ENCODE data around the gene TIMM17A.
"Not testable (repeated sequence)": the region's sequence is repeated elsewhere in the genome, so short reads cannot be mapped to it uniquely, and the experiment has no call there.

TIMM17A gene

DNA sequence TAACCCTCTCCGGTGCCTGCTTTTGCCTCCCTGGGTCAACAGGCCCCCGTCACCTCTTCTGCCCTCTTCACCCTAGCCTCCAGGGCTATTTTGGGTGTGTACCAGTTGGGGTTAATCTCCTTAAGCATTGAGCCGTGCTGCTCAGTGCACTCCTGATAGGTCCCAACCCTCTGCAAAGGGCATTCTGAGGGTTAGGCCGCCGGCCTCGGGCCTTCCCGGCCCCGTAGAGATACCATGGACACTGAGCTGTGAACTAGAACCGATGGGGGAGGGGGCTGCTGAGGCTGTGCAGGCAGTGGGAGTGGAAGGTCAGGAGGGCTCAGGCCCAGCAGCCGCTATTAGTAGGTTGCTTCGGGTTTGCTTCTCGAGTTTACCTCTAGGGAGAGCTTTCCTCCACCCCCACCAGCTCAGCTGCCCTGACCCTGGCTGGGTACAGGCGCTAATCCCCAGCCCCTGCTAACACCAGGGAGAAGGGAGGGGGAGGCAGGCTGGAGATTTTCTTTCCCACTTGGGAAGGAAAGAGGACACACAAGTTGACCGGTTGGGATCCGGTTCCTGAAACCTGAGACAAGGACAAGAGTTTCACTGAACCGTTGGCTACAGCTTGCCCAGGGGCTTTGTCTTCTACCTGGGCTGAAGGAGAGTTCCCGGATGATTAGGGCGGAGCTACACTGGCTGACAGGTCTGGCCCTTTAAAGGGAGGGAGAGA is 13.7 kb upstream of the TIMM17A start:
- DNase-seq, result no peak

GRCh38 chr1:201942129-201942495 is 13.2 kb upstream of the TIMM17A start:
- DNase-seq, result no peak

- DNase-seq, result no peak
Measured at GRCh38 chr1:201944002-201944401, 11.3 kb upstream of the TIMM17A start.

- no peak for DNase-seq
Measured at GRCh38 chr1:201944639-201945038, 10.7 kb upstream of the TIMM17A start.

- DNase-seq, result no peak
Measured at GRCh38 chr1:201945157-201945556, 10.1 kb upstream of the TIMM17A start.

DNA sequence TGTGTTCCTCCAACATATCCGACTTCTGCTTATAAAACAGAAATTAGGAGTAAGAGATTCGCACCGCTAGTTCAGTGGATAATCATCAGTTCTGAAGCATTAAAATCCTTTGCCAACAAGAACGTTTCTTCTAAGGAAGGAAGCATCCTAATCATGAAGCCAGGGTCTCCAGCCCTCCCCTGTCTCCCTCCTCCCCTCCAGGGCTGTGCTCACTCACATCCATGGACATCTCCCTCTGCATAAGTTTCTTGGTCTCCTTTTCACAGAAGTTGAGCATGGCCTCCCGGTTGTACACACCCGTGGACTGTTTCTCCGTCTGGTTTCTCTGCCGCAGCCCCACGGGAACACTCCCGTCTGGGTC is 9.5 kb upstream of the TIMM17A start:
- no peak for DNase-seq

GRCh38 chr1:201946224-201946908 is 8.9 kb upstream of the TIMM17A start, which contains the start of gene LMOD1:
Gene LMOD1 (minus strand): TSS chr1:201946548. CDS start chr1:201946340, 208 bp downstream.
- peak; percentile 5 for DNase-seq

- DNase-seq, result no peak
Measured at GRCh38 chr1:201947697-201948008, 7.7 kb upstream of the TIMM17A start.

DNA sequence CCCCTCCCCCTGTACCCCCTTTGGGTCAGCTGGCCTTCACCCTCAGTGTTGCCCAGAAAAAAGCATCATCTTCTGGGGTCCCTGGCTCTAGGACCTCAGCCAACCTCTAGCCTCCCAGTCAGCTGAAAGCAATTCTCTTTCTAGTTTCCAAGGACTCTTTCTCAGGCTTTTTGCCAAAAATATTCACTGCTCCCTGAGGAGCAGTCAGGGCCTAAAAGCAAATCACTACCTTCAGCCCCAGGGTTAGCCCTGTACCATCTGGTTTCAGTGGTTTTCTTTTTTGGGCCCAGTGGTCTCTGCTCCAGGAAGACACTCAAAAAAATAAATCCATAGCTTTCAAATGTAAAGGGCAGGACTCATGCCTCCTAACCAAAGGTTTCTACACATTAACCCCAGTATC is 5.8 kb upstream of the TIMM17A start:
- DNase-seq, result no peak

DNA sequence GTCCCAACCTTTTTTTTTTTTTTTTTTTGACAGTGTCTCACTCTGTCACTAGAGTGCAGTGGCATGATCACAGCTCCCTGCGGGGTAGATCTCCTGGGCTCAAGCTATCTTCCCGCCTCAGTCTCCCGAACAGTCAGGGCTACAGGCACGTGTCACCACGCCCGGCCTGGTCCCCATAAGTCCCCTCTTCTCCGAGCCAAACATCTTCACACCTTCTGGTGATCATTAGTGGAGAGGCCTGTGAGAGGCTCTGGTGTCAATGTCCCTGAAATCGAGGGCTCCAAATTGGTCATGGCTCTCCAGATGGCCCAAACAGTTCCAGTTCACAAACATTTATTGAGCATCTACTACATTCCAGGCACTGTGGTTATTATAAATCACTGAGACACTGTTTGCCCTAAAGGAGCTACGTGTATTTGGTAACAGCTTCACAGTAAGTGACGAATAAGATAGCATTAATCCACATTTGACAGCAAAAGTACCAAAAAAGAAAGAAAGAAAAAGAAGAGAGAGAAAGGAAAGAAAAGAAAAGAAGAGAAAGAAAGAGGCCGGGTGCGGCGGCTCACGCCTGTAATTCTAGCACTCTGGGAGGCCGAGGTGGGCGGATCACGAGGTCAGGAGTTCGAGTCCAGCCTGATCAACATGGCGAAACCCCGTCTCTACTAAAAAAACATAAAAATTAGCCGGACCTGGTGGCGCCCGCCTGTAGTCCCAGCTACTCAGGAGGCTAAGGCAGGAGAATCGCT is 867 bp upstream of the TIMM17A start:
- peak; percentile 6 for DNase-seq

DNA sequence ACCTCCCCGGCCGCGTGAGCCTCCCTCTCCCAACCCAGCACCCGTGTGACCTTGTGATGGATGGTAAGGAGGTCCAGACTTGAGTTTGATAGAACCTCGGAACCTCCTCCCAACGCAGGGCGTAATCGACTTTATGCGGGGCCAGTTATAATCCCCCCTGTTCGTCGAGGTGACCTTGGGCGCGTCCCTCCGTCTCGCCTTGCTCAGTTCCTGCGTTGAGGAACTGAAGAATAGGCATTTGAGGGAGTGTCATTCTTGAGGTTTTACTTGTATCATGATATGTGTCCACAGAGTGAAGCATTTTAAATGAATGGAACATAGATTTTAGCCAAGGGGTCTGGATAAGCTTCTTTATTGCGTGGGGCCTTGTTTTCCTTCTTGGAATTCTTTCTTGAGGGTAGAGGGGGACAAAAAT is 433 bp downstream of the TIMM17A start:
- peak; percentile 53 for DNase-seq

- no peak for DNase-seq
Measured at GRCh38 chr1:201958348-201958747, 3.0 kb downstream of the TIMM17A start.

DNA sequence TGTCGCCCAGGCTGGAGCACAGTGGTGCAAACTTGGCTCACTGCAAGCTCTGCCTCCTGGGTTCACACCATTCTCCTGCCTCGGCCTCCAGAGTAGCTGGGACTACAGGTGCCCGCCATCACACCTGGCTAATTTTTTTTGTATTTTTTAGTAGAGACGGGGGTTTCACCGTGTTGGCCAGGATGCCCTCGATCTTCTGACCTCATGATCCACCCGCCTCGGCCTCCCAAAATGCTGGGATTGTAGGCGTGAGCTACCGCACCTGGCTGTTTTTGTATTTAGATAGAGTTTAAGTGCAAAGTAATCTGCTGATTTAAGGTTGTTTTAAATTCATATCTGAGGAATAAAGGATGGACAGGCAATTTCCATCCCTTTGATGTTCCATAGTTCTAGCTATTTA is 7.1 kb downstream of the TIMM17A start:
- DNase-seq, result not testable (repeated sequence)

DNA sequence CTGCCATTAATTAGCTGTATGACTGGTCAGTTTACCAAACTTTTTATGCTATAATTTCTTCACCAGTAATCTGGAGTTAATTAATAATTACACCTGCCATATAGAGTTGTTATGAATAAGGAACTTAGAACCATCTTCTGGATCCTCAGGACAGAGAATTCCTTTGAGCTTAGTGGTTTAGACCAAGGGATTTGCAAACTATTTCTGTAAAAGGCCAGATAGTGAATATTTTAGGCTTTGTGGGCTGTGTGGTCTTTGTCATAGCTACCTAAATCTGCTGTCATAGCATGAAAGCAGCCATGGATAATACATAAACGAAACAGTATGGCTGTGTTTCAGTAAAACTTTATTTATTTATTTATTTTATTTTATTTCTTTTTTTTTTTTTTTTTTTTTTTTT is 9.0 kb downstream of the TIMM17A start:
- DNase-seq, result no peak

GRCh38 chr1:201966171-201966570 is 10.9 kb downstream of the TIMM17A start:
- no peak for DNase-seq

- DNase-seq, result no peak
Measured at GRCh38 chr1:201968202-201968925, 13.1 kb downstream of the TIMM17A start.

GRCh38 chr1:201970334-201971159 is 15.2 kb downstream of the TIMM17A start:
- DNase-seq, result no peak

GRCh38 chr1:201982082-201982622 is 26.8 kb downstream of the TIMM17A start:
- DNase-seq, result peak; percentile 83

DNA sequence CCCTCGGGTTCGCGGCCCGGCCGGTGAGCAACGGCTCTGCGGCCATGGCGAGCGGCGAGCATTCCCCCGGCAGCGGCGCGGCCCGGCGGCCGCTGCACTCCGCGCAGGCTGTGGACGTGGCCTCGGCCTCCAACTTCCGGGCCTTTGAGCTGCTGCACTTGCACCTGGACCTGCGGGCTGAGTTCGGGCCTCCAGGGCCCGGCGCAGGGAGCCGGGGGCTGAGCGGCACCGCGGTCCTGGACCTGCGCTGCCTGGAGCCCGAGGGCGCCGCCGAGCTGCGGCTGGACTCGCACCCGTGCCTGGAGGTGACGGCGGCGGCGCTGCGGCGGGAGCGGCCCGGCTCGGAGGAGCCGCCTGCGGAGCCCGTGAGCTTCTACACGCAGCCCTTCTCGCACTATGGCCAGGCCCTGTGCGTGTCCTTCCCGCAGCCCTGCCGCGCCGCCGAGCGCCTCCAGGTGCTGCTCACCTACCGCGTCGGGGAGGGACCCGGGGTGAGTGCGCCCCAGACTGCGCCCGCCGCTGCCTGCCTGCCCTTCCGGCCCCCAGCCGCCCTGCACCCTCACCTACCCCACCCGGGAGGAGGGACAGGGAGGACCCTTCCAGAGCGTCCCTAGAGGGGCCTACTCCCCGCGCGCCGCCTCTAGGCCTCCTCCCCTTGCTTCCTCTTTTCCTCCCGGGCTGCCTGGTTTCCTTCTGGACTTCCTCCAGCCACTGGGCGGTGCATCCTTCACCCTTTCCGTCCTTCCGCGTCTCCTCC is 27.5 kb downstream of the TIMM17A start, which contains the start of gene RNPEP:
Gene RNPEP (plus strand): TSS at position 26 of the 757 bp plus-strand sequence. CDS start 19 bp downstream, at position 45.
- DNase-seq, result peak; percentile 91

- DNase-seq, result no peak
Measured at GRCh38 chr1:201983380-201983805, 28.1 kb downstream of the TIMM17A start.

- no peak for DNase-seq
Measured at GRCh38 chr1:201984446-201984845, 29.1 kb downstream of the TIMM17A start.

All from suppressor macrophage treated with lipopolysaccharide for 4 hours (primary cell).